Omental fat pad (tissue), 4 donors: ENCODE results near the gene FOXO6. TPM values are rescaled to one million over a fixed set of nuclear protein-coding genes. Genes with fewer than 3 reads are reported as not detected.

Source experiments
- ATAC-seq: fragments of 150-250 bp; one replicate; pipeline ENCODE4 v1.9.1; 2016; ENCODE audit warnings: mild to moderate bottlenecking, moderate library complexity; ENCODE audit not compliant: low FRiP score
- DNase-seq: peaks from one replicate; pipeline ENCODE4 v3.0.0-alpha.2; 2019; ENCODE audit warnings: low spot score
- CTCF ChIP-seq, 3 donors: fragments of 450-650 bp; IDR thresholded peaks; one replicate each; pipeline ENCODE4 v1.5.1; 2016 to 2017; ENCODE audit warnings: antibody characterized with exemption in 3 of 3, mild to moderate bottlenecking in 3 of 3, moderate library complexity in 2 of 3
- total RNA-seq, 4 donors: library from RNA; depleted of rRNA; stranded (reverse); fragments of >200 nt; gene quantifications; one replicate each; pipeline ENCODE4 v1.1.0, GENCODE V29; 2016

The FOXO6 gene
- total RNA-seq, 4 donors from 2014 or later, result 0.12 to 0.93 (median 0.31) TPM; not detected in 1

DNA sequence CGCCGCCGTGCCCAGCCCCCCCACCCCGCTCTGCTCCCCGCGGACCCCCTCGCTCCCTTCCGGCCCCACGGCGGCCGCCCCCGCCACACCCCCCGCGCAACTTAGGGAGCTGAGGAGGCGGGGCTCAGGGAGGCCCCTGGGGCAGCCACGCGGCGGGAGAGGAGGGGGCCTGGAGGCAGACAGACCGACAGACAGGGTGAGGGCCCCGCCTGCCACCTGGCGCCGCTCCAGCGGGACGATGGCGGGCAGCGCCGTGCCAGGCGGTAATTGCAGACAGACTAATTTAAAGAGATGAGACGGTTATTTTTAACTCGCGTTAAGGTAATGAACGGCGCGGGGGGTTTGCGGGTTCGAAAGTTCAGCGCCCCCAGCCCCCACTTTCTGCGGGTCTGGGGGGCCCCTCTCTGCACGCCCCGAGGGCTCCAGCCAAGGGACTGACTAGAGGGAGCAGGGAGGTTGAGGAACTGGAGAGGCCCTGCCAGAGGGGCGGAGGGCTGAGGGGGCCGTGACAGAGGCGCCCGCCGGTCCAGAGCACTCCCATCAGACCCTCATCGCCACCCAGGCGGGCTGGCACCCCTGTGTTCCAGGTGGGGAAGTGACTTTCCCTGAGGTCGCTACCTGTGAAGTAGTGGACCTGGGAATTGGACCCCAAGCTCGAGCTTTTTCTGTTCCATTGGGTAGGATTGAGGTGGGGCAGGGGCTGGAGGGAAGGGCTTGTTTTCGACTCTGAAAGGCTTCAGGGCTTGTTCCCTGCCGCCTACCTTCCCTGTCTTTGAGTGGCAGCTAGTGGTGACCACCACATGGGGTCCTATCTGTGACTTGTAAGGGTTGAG lies 5.4 kb downstream of the FOXO6 start:
- no peak for TF ChIP-seq CTCF (IDR thresholded peaks at IDR 0.05)
- ATAC-seq (peak; percentile 1), DNase-seq (no peak)

DNA sequence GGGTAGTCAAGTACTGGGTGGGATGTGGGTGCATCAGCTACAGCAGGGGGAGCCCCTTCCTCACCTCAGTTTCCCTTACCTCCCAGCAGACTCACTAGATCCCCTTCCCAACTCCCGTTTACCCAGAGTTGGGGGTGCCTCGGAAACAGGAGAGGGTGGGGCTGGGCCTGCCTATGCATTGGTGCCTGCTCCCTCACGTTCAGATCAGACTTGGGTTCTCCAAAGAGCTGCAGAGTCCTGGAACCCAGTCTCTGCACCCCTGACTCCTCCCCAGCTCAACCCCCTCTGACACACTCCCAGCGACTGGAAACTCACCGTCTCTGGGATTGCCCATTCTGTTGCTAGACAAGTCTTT lies 6.0 kb downstream of the FOXO6 start:
- no peak for TF ChIP-seq CTCF (IDR thresholded peaks at IDR 0.05)
- ATAC-seq (no peak), DNase-seq (no peak)

DNA sequence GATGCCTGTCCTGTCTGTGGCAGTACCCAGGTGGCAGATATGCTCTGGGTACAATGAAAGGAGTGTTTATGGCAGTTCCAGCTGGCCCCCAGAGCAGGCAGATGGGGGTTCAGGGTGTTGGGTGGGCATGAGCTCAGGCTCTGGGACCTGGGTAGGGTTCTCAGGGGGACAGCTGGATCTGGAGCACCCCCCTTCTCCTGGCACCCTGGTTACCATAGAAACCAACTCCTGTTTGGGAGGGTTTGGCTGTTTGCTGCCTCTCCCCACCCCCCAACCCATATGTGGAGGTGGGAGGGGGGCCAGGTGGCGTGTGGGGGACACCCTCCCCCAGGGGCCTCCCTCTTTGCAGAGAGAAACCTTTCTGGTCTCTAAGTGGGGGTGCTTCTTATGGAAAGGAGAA lies 7.1 kb downstream of the FOXO6 start:
- TF ChIP-seq CTCF (IDR thresholded peaks at IDR 0.05), result no peak
- no peak for ATAC-seq

DNA sequence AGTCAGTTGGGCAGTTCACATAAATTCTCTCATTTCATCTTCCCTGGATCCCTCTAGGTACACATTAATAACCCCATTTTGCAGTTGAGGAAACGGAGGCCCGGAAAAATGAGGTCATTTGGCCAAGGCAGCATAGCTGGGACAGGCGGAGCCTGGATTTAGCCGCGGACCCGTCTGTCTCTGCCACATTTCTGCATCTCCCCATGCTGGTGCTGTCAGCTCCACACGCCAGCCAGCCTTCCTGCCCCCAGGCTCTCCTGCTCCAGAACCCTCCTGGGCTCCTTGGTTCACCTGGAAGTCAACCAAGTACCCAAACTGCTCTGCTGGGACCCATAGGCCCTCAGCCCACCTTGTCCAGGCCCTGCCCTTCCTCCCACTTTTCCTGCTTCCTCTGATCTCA lies 7.6 kb downstream of the FOXO6 start:
- DNase-seq, result no peak
- no peak for TF ChIP-seq CTCF (IDR thresholded peaks at IDR 0.05)
- ATAC-seq, result no peak

More for the DNA sequence above, 7.1 kb downstream of the FOXO6 start:
- no peak for DNase-seq

GRCh38 chr1:41369531-41369930 lies 8.3 kb downstream of the FOXO6 start:
- no peak for DNase-seq
- TF ChIP-seq CTCF (IDR thresholded peaks at IDR 0.05), result no peak
- no peak for ATAC-seq

DNA sequence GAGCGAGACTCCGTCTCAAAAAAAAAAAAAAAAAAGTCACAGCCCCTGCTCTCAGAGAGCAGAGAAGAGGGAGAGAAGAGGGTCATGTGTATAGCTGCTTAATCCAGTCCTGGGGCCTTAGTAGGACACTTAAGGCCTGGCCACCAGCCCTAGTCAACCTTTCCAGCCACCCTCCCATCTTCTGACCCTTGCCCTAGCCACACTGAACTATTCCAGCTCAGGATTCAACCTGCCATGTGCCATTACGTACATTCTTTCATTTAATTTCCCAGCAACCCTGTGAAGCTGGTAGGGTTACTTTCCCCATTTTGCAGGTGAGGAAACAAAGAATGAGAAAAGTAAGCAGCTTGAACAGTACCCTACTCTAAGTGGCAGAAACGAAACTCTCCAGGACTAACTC lies 9.0 kb downstream of the FOXO6 start:
- ATAC-seq (no peak), DNase-seq (no peak)
- no peak for TF ChIP-seq CTCF (IDR thresholded peaks at IDR 0.05)

DNA sequence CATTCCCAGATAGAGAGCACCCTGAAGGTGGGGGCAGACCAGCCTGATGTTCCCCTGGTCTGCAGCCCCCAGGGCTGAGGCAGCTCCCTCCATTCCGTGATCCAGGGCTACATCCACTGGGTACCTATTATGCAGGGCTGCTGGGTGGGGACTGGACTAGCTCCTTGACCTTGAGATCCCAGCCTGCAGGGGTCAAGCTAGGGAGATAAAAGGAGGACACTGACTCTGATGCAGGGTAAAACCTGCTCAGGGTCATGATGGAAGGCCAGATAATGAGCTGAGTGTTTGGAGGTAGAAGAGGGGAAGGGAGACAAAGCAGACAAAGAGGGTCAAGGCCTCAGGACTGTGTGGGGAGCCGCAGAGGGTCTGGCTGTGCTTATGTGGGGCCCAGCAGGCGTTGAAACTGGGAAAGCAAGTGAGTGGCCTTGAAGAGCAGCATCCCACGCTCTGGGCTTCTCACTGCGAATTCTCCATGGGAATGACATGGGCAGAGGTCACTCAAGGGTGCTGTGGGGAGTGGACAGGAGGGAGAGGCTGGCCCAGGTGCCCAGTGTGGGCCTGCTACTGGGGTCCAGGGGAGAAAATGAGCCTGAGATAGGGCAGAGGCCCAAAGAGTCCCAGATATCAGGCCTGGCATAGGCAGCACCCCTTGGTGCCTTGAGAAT lies 9.7 kb downstream of the FOXO6 start:
- ATAC-seq (no peak), DNase-seq (no peak)
- no peak for TF ChIP-seq CTCF (IDR thresholded peaks at IDR 0.05)
